A549 (cell line): ENCODE measurements around the gene IFTAP.
A peak's percentile ranks its signal among the peaks of the same experiment; 100 is the strongest.

Experiments
- CHD2 ChIP-seq: fragments of 150-350 bp; IDR thresholded peaks from 2 replicates; pipeline ENCODE4 v1.6.1; 2014; ENCODE audit warnings: low read length; ENCODE audit not compliant: partially characterized antibody
- CTCF ChIP-seq: fragments of >200 bp; sonication (Bioruptor Twin); formaldehyde crosslinking; IDR thresholded peaks from 3 replicates; pipeline ENCODE4 v1.5.1; 2016
- MYC ChIP-seq: IDR thresholded peaks from 2 replicates; pipeline ENCODE4 v1.6.1; 2012; ENCODE audit warnings: mild to moderate bottlenecking, inconsistent platforms, low read length, improper control_type of control experiment, borderline replicate concordance
- POLR2A ChIP-seq: IDR thresholded peaks from 2 replicates; pipeline ENCODE4 v1.6.1; 2012; ENCODE audit warnings: mild to moderate bottlenecking, low read length
- REST ChIP-seq: fragments of 200-600 bp; sonication (generic); IDR thresholded peaks from 2 replicates; pipeline ENCODE4 v1.6.1; 2016; ENCODE audit warnings: antibody characterized with exemption, mild to moderate bottlenecking, moderate library complexity

- TF ChIP-seq CTCF (peak; percentile 57), CHD2 (no peak), MYC (no peak), POLR2A (no peak), REST (no peak)
Observed at GRCh38 chr11:36672815-36673450, 78.6 kb downstream of the IFTAP start.
